HG02759 (cell line): ENCODE measurements around the gene COMT.
A peak's percentile ranks its signal among the peaks of the same experiment; 100 is the strongest.
"Not testable (repeated sequence)": the region's sequence is repeated elsewhere in the genome, so short reads cannot be mapped to it uniquely, and the experiment has no call there.

Experiments
- ATAC-seq: cut with Tn5 transposase; IDR thresholded peaks from one replicate; pipeline ENCODE4 v1.9.1; 2021; ENCODE audit warnings: mild to moderate bottlenecking, moderate library complexity; ENCODE audit not compliant: unreplicated experiment

The COMT gene

GRCh38 chr22:19928207-19928606 is 13.4 kb upstream of the COMT start:
- ATAC-seq: no peak

GRCh38 chr22:19929586-19930550 is 11.7 kb upstream of the COMT start:
- ATAC-seq: no peak

GRCh38 chr22:19930551-19931486 is 10.8 kb upstream of the COMT start:
- no peak for ATAC-seq

GRCh38 chr22:19931514-19931913 is 10.1 kb upstream of the COMT start:
- ATAC-seq: no peak

- ATAC-seq: no peak
Measured at GRCh38 chr22:19932367-19933206, 9.0 kb upstream of the COMT start.

GRCh38 chr22:19933341-19934241 is 8.0 kb upstream of the COMT start:
- ATAC-seq: no peak

- ATAC-seq: not testable (repeated sequence)
Measured at GRCh38 chr22:19935123-19935718, 6.4 kb upstream of the COMT start.

- no peak for ATAC-seq
Measured at GRCh38 chr22:19936513-19936912, 5.1 kb upstream of the COMT start.

- ATAC-seq: no peak
Measured at GRCh38 chr22:19937616-19938473, 3.7 kb upstream of the COMT start.

- ATAC-seq: peak; percentile 10
Measured at GRCh38 chr22:19940536-19941364, 822 bp upstream of the COMT start.

GRCh38 chr22:19942157-19943081 is 847 bp downstream of the COMT start:
- peak; percentile 50 for ATAC-seq

- ATAC-seq: no peak
Measured at GRCh38 chr22:19943082-19944026, 1.8 kb downstream of the COMT start.

GRCh38 chr22:19948057-19948760 is 6.6 kb downstream of the COMT start:
- no peak for ATAC-seq

GRCh38 chr22:19951346-19951745 is 9.8 kb downstream of the COMT start:
- ATAC-seq: no peak
